ENCODE data around the gene FRMD4B.

The FRMD4B gene

DNA sequence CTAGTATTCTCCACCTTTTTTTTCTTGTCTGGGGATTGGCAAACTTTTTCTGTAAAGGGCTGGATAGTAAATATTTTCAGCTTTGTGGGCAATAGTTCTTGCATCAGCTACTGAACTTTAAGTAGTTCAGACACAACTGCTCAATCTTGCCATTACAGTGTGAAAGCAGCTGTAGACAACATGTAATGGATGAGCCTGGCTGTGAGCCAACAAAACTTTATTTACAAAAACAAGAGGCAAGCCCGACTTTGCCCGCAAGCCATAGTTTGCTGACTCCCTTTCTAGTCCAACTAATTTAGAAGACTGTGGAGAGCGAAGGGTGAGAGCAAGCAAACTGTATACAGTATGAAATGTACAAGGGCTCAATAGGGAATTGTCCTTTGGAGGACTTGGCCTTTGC lies 6.2 kb downstream of the FRMD4B start:
- H3K9me3 ChIP-seq (ENCODE audit: low read depth, low read length): no peaks in the 10 kb centered on the region
- no peak overlapping the region for H3K27ac ChIP-seq
- DNase-seq (ENCODE audit: low read depth, low spot score): no peak
- H3K4me3 ChIP-seq: no peak overlapping the region
- no peak for TF ChIP-seq POLR2AphosphoS5 (IDR thresholded peaks at IDR 0.05; ENCODE audit: borderline replicate concordance, low read depth, low read length)
- no peak for TF ChIP-seq EZH2 (IDR thresholded peaks at IDR 0.05)
- no peak for TF ChIP-seq FOXP2 (optimal IDR thresholded peaks at IDR 0.05; ENCODE audit: control extremely low read depth, extremely low read length, insufficient read depth)
- no peaks in the 10 kb centered on the region for H3K36me3 ChIP-seq (ENCODE audit: insufficient read depth, low read length)
- no peak overlapping the region for H3K9ac ChIP-seq (ENCODE audit: insufficient read length)

DNA sequence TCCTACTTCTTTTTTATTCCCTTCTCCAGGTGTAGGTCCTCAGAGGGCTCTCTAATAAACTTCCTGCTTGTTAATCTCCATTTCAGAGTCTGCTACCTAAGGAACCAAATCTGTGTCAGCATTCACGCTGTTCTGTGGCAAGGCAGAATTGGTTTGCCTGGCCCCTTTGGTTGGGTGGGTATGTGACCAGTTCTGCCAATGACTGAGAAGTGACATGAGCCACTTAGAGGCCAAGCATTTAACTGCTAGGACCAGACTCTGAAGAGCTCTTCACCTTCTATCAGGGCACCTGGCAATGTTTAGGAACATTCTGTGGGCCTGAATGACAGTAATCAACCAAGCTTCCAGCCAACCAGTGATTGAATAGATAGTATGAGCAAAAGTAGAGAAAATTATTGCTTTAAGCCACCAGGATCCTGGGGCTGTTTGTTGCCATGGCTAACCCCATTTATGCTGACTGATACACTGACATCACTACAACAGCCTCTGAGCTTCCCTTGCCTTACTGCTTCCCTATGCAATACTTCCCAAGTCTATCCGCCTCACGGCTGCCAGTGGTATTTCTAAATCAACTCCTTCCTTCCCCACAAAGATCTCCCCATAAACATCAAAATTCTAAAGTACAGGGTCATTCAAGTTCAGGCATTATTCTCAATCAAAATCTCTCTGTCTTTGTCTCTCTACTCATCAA lies 7.6 kb downstream of the FRMD4B start:
- DNase-seq (ENCODE audit: low read depth, low spot score): no peak
- TF ChIP-seq POLR2AphosphoS5 (IDR thresholded peaks at IDR 0.05; ENCODE audit: borderline replicate concordance, low read depth, low read length) (no peak), FOXP2 (optimal IDR thresholded peaks at IDR 0.05; ENCODE audit: control extremely low read depth, extremely low read length, insufficient read depth) (no peak), EZH2 (IDR thresholded peaks at IDR 0.05) (no peak)
- no peak overlapping the region for H3K27ac ChIP-seq
- no peak overlapping the region for H3K4me3 ChIP-seq
- H3K36me3 ChIP-seq (ENCODE audit: insufficient read depth, low read length): no peaks in the 10 kb centered on the region
- no peaks in the 10 kb centered on the region for H3K9me3 ChIP-seq (ENCODE audit: low read depth, low read length)
- no peak overlapping the region for H3K9ac ChIP-seq (ENCODE audit: insufficient read length)

DNA sequence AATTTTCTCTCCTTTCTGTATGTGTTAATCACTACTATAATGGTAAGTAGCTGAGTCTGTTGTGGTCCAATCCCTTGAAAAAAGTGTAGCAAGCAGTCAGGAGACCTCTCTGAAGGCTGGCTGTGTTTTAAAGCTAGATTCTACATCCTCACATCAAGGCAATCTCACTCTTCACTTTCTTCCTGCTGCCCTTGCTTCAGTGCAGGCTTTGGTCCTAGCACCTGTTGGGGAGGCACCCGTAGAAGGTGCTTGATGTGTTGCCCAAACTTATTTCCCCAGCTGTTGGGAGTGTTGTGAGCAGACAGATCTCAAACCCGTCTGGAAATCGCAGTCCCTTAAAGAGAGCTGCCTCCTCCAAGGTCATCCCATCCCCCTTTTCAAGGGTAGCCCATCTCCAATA lies 8.6 kb downstream of the FRMD4B start:
- Histone ChIP-seq H3K36me3 (ENCODE audit: insufficient read depth, low read length) (no peaks in the 10 kb centered on the region), H3K4me3 (no peak overlapping the region), H3K27ac (no peak overlapping the region), H3K9me3 (ENCODE audit: low read depth, low read length) (no peaks in the 10 kb centered on the region), H3K9ac (ENCODE audit: insufficient read length) (no peak overlapping the region)
- DNase-seq (ENCODE audit: low read depth, low spot score): no peak
- no peak for TF ChIP-seq FOXP2 (optimal IDR thresholded peaks at IDR 0.05; ENCODE audit: control extremely low read depth, extremely low read length, insufficient read depth)
- no peak for TF ChIP-seq EZH2 (IDR thresholded peaks at IDR 0.05)
- no peak for TF ChIP-seq POLR2AphosphoS5 (IDR thresholded peaks at IDR 0.05; ENCODE audit: borderline replicate concordance, low read depth, low read length)

DNA sequence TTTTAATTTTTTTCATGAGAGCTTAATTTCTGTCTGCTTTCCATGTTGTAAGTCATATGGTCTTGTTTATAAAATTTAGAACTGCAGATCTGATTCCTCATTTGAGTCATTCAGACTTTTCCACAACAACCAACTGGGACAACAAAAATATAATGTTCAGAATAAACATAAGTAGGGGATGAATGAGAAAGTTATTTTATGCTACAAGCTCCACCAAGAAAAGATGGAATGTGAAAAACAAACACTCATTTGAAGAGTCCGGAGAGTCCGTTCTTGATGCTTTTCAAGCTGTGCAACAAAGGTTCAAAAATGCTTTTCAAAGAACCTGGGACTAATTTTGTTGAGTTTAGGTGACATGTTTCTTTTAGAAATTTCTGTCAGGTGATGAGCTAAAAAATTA lies 9.2 kb downstream of the FRMD4B start:
- Histone ChIP-seq H3K27ac (no peak overlapping the region), H3K9me3 (ENCODE audit: low read depth, low read length) (no peaks in the 10 kb centered on the region), H3K9ac (ENCODE audit: insufficient read length) (no peak overlapping the region), H3K36me3 (ENCODE audit: insufficient read depth, low read length) (no peaks in the 10 kb centered on the region), H3K4me3 (no peak overlapping the region)
- TF ChIP-seq EZH2 (IDR thresholded peaks at IDR 0.05) (no peak), FOXP2 (optimal IDR thresholded peaks at IDR 0.05; ENCODE audit: control extremely low read depth, extremely low read length, insufficient read depth) (no peak), POLR2AphosphoS5 (IDR thresholded peaks at IDR 0.05; ENCODE audit: borderline replicate concordance, low read depth, low read length) (no peak)
- DNase-seq (ENCODE audit: low read depth, low spot score): no peak

DNA sequence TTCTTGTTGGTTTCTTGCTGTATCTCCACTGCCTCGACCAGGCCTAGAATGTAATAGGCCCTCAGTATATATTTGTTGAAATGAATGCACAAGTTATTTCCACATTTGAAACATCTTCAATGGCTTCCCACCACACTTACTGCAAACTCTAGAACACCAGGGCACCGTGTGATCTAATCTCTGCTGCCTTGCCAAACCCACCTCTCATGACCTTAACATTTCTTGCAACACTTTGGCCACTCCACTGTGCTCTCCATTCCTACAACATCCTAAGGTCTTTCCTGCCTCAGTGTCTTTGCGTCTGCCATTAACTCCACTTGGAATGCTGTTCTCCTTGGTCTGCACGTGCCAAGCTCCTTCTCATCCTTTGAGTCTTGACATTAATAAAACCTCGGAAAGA lies 14.1 kb downstream of the FRMD4B start:
- Histone ChIP-seq H3K4me3 (no peak overlapping the region), H3K9ac (ENCODE audit: insufficient read length) (no peak overlapping the region), H3K27ac (no peak overlapping the region), H3K9me3 (ENCODE audit: low read depth, low read length) (no peaks in the 10 kb centered on the region), H3K36me3 (ENCODE audit: insufficient read depth, low read length) (no peaks in the 10 kb centered on the region)
- TF ChIP-seq POLR2AphosphoS5 (IDR thresholded peaks at IDR 0.05; ENCODE audit: borderline replicate concordance, low read depth, low read length): no peak
- TF ChIP-seq EZH2 (IDR thresholded peaks at IDR 0.05): no peak
- no peak for TF ChIP-seq FOXP2 (optimal IDR thresholded peaks at IDR 0.05; ENCODE audit: control extremely low read depth, extremely low read length, insufficient read depth)
- DNase-seq (ENCODE audit: low read depth, low spot score): no peak

DNA sequence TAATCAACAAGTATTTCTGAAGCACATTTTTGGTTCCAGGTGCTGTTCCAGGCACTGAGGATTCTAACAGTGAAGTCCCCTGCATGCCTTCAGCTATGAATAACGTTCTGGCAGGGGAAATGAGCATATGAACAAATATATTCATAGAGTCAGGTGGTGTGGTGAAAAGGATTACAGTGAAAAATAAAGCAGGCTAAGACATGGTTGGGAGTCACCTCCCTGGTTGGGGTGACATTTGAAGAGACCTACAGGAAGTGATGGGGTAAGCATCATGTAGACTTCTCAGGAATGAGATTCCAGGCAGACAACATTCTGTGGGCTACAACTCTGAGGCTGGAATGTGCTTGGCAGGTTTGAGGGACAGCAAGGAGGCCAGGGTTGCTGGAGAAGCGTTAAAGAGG lies 15.0 kb downstream of the FRMD4B start:
- DNase-seq (ENCODE audit: low read depth, low spot score): no peak
- H3K4me3 ChIP-seq: no peak overlapping the region

DNA sequence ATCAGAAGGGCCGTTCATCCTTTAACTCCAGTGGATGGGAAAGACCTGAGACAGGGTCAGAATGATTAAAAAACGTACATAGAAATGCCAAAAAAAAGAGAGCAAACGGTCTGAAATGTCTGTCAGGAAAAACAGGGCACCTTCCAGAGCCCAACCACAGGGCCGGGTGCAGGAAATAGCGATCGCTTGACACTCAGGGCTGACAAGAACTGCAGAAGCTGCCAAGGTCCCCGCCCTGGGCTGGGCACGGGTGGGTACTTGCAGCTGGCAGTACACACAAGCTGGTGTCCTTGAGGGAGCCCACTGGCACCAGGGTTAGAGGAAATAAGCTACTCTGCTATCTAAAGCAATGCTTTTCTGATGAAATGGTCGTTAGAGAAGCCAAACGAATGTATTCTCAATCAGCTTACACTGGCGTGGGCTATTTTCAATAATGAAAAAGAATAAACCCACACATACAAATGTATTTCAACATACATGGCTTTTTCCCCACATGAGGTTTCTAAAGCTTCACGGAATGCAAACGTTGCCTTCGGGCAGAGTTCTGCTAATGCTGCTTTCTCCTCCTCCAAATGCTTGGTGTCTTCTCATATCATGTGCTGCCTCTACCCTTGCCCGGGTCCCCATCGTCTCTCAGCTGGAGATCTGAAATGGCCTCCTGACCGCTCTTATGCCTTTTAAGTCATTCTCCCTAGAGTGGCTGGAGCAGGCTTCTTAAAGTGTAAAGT lies 15.6 kb downstream of the FRMD4B start:
- Histone ChIP-seq H3K27ac (no peak overlapping the region), H3K9me3 (ENCODE audit: low read depth, low read length) (no peaks in the 10 kb centered on the region), H3K9ac (ENCODE audit: insufficient read length) (no peak overlapping the region), H3K36me3 (ENCODE audit: insufficient read depth, low read length) (no peaks in the 10 kb centered on the region), H3K4me3 (no peak overlapping the region)
- TF ChIP-seq POLR2AphosphoS5 (IDR thresholded peaks at IDR 0.05; ENCODE audit: borderline replicate concordance, low read depth, low read length): no peak
- no peak for TF ChIP-seq FOXP2 (optimal IDR thresholded peaks at IDR 0.05; ENCODE audit: control extremely low read depth, extremely low read length, insufficient read depth)
- no peak for TF ChIP-seq EZH2 (IDR thresholded peaks at IDR 0.05)
- DNase-seq (ENCODE audit: low read depth, low spot score): no peak

More for the DNA sequence above, 15.0 kb downstream of the FRMD4B start:
- no peak for TF ChIP-seq FOXP2 (optimal IDR thresholded peaks at IDR 0.05; ENCODE audit: control extremely low read depth, extremely low read length, insufficient read depth)
- TF ChIP-seq EZH2 (IDR thresholded peaks at IDR 0.05): no peak
- TF ChIP-seq POLR2AphosphoS5 (IDR thresholded peaks at IDR 0.05; ENCODE audit: borderline replicate concordance, low read depth, low read length): no peak
- Histone ChIP-seq H3K27ac (no peak overlapping the region), H3K9me3 (ENCODE audit: low read depth, low read length) (no peaks in the 10 kb centered on the region), H3K36me3 (ENCODE audit: insufficient read depth, low read length) (no peaks in the 10 kb centered on the region), H3K9ac (ENCODE audit: insufficient read length) (no peak overlapping the region)

DNA sequence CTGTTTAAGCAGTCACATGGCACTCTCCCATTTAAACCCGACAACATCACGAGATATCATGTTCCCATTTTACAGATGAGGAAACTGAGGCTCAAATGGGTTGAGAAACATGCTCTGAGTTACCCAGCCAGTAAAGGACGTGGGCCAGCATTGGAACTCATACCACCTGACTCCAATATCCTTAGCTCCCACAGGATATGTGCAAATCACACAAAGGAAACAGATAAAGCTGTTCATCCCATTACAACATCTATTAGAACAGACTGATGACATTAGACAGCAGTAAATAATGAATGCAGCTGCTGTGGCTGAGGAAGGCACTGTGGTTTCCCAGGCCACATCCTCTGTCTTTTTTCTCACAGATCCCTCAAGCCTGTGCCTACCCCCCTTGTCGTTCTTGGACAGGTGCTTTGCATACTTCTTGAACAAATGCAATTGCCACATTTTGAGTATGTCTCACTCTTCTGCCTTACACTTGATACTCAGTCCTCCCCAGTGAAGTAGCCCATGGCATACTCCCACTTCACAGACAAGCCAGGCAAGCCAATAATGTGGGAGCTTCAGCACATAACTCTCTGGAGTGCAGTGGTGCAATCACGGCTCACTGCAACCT lies 17.7 kb downstream of the FRMD4B start:
- H3K9ac ChIP-seq (ENCODE audit: insufficient read length): no peak overlapping the region
- no peak for DNase-seq (ENCODE audit: low read depth, low spot score)

More for the DNA sequence above, 17.7 kb downstream of the FRMD4B start:
- Histone ChIP-seq H3K36me3 (ENCODE audit: insufficient read depth, low read length) (no peaks in the 10 kb centered on the region), H3K27ac (no peak overlapping the region), H3K9me3 (ENCODE audit: low read depth, low read length) (no peaks in the 10 kb centered on the region), H3K4me3 (no peak overlapping the region)
- TF ChIP-seq FOXP2 (optimal IDR thresholded peaks at IDR 0.05; ENCODE audit: control extremely low read depth, extremely low read length, insufficient read depth): no peak
- TF ChIP-seq EZH2 (IDR thresholded peaks at IDR 0.05): no peak

All from SK-N-MC (cell line).